ENCODE results near the gene BEND5.

The BEND5 gene

GRCh38 chr1:48776393-48777218 is at the start of gene BEND5:
Gene BEND5, minus strand, starts transcription at chr1:48776891. Its CDS starts 60 bp downstream, at chr1:48776831.
- peak; percentile 38 for DNase-seq (ENCODE audit: low spot score)

- no peak for DNase-seq (ENCODE audit: low spot score)
These were observed 46.5 kb upstream of the BEND5 start for GRCh38 chr1:48823168-48823567.

GRCh38 chr1:48820491-48820890 is 43.8 kb upstream of the BEND5 start:
- DNase-seq (ENCODE audit: low spot score): no peak

DNA sequence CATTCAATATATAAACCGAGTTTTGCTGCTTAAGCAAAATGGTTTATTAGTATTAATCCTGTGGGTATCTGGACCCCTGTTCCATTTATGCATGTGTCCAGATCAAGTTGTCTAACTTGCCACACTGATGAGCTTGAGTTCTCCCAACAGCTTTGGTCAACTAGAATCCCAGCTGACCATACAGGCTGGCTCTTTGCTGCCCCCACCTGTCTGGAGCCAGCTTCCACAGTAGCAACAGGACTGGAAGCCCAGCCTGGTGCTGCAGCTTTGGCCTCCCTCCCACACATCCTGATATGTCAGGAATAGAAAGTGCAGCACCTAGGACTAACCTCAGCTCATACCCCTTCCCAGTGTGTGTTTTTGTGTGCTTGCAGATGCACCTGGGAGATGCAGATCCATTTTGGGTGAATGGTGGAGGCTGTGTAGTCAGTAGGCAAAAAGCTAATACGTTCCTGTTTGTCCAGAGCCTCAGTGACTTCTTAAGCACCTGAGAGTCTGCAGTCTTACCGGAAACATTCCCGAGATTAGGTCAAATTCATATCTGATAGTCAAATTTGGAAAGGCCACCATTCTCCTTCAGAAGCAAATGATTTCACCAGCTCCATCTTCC is 40.9 kb upstream of the BEND5 start:
- peak; percentile 78 for DNase-seq (ENCODE audit: low spot score)

GRCh38 chr1:48810740-48811139 is 34.0 kb upstream of the BEND5 start:
- no peak for DNase-seq (ENCODE audit: low spot score)

- no peak for DNase-seq (ENCODE audit: low spot score)
These were observed 31.8 kb upstream of the BEND5 start for GRCh38 chr1:48808496-48808895.

DNA sequence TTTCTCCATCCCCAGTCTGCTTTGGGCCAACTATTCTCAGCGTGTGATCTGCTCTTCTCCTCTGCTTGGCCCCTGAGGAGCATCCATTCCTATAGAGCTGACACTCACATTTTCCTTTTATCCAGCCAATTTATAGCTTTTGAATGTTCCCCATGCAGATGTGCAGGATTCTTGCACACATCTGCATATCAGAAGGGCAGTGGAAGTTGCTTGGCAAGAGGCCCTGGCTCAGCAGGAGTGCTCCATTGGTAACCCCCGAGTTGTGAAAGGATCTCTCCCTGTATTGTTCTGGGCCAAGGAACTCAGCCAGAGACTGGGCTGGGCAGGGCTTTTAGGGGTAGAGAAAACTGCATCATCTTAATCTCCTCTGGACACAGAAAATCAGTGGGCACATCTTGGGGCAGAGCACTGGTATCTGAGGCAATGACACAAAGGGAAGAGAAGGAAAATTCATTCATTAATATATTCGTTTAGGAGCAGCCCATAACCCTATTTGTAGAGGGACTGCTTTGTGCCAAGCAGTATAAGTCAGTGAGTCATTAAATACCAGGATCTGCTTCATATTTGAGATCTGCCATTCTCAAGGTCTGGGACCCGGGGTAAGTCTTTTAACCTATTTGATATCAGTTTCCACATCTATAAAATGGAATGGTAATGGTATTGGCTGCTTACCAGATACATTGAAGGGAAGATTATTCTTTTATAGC is 31.0 kb upstream of the BEND5 start:
- DNase-seq (ENCODE audit: low spot score): peak; percentile 13

DNA sequence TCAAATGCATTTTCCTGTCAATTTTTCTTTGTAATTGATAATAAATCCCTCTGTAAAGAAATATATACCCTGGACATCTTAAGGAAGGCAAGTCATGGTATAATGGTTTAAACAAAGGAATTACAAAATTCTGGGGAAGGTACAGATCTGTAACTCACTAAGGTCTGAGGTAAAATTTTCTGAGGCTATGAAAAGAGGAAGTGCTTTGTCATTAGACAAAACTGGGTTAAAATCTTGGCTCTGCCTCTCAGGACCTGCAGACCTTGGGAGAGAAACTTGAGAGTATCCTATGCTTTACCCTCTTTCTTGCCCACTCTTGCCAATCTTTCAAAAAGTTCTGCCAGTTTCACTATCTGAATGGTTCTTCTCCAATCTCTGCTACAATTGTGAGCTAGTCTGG is 26.8 kb upstream of the BEND5 start:
- no peak for DNase-seq (ENCODE audit: low spot score)

DNA sequence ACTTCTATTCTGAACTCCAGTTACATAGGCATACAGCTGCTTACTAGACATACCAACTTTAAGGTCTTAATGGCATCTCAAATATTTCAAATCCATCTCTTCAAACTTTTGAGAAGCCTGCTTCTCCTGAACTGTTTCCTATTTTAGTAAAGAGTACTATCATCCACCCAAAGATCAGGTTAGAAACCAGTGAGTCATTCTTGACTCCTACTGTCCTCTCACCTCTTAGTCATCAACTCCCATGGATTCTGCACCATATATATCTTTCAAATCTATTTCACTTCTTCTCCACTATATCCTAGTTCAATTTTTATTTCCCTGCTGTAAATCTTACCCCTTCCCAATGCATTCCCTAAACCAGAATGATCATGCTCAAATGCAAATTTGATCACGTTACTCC is 18.1 kb upstream of the BEND5 start:
- DNase-seq (ENCODE audit: low spot score): no peak

DNA sequence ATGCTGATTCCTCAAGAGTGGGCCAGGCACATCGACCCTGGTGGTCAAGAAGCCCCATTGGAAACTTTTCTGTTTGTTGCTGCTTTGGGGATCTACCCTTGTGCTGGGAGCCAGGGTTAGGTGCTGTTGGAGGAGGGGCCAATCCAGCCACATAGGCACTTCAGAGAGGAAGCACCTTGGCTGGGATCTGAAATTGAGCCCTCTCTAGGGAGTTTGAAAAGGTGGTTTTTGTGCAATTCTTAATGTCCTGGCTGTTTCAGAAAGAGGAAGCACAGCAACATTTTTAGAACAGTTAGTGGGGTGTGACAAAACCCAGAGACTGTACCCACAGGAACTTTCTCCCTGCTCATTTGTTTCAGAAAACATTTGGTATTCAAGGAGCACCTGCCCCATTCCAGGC is 17.2 kb upstream of the BEND5 start:
- no peak for DNase-seq (ENCODE audit: low spot score)

DNA sequence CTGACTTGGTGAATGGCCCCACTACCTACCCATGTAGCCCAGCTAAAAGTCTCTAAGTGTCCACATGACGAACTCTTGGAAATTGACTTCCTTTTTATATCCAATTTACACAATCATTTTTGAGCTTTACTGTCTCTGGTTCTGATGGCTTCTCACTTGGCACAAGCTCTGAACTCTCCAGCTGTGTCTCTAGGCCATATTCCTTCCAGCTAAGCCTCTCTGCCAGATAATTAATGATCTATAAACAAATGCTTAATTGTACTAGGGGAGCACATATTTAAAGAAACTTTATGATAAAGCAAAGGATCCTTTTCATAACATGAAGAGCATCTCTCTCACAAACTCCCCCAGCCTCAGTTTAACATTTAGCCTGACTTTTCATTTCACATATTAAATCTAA is 16.3 kb upstream of the BEND5 start:
- DNase-seq (ENCODE audit: low spot score): no peak

GRCh38 chr1:48790397-48790796 is 13.7 kb upstream of the BEND5 start:
- no peak for DNase-seq (ENCODE audit: low spot score)

DNA sequence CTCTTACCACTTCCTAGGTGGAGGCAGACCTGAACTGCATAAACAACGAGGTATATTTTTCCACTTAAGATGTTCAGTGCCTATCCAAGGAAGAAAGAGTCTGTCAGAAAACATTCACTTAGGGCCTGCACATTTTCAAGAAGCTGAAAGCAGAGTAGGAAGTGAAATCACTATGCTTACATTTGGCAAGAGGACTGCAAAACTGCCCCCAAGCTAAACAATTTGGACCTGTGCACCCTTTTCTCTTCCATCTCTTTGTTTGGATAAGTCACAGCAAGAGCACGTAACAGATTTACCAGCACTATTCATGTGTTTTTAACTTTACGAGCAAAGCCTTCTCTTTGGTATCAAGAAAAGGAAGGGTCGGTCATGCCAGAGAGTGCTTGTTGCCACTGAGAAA is 13.2 kb upstream of the BEND5 start:
- no peak for DNase-seq (ENCODE audit: low spot score)

GRCh38 chr1:48785869-48786268 is 9.2 kb upstream of the BEND5 start:
- DNase-seq (ENCODE audit: low spot score): no peak

DNA sequence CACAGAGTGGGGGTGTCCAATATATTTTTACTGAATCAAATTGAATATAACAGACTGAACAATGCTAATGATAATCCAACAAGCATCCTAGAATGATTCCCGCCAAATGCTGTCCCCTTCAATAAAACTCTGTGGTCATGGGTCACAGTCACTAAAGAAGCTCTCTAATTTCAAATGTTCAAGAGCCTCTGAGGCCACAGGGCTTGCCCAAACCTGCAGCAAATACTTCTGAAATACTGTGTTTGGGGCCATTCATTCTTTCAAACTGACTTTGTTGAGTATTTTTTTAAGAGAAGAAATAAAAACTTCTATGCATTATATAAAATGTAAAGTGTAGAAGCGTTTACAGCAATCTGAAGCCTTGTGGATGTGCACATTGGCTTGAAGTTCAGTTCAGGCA is 7.6 kb upstream of the BEND5 start:
- no peak for DNase-seq (ENCODE audit: low spot score)

GRCh38 chr1:48777219-48777895 is 666 bp upstream of the BEND5 start:
- DNase-seq (ENCODE audit: low spot score): no peak

DNA sequence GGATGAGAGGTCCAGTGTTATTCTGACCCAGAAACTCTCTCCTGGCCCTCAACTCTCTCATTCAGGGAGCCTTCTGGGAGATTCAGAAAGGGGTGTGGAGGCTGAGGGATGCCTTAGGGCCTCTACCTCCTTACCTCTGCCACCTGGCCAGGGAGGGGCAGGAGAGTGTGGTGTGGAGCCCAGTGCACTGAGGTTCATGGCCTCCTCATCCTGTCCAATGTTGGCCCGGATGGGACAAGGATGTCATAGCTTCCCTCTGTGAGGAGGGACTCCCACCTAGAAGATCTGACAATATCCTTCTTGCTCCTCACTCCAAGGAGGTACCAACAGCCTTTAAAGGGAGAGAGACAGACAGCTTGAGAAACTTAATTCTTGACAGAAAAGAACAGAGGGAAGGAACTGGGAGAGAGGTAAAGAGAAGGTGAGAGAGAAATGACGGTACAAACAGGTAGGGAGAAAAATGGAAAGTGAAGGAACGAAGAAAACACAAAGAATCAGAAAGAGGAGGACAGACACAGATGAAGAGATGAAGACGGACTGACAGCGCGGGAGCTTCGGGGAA is 779 bp downstream of the BEND5 start:
- no peak for DNase-seq (ENCODE audit: low spot score)

GRCh38 chr1:48773133-48773532 is 3.6 kb downstream of the BEND5 start:
- no peak for DNase-seq (ENCODE audit: low spot score)

- no peak for DNase-seq (ENCODE audit: low spot score)
These were observed 4.5 kb downstream of the BEND5 start for GRCh38 chr1:48772211-48772610.

GRCh38 chr1:48771561-48771960 is 5.1 kb downstream of the BEND5 start:
- no peak for DNase-seq (ENCODE audit: low spot score)

GRCh38 chr1:48767975-48768510 is 8.6 kb downstream of the BEND5 start:
- DNase-seq (ENCODE audit: low spot score): no peak

DNA sequence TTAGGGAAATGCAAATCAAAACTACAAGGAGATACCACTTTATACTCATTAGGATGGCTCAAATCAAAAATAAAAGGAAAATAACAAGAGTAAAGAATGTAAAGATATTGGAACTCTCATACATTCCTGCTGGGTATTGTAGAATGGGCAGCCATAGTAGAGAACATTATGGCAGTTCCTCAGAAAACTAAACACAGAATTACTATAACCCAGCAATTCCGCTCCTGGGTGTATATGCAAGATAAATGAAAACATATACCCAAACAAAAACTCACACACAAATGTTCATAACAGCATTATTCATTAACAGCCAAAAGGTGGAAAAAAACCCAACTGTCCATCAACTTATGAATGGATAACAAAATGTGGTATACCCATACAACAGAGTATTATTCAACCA is 11.4 kb downstream of the BEND5 start:
- DNase-seq (ENCODE audit: low spot score): no peak
